CD14-positive monocyte (primary cell): ENCODE results near the gene KIAA1143. TPM values are rescaled to one million over a fixed set of nuclear protein-coding genes. Genes with fewer than 3 reads are reported as not detected.
A peak's percentile ranks its signal among the peaks of the same experiment; 100 is the strongest.

ENCODE experiments used
- DNase-seq, 3 donors: peaks; one replicate each; pipeline ENCODE4 v3.0.0-alpha.2; 2011 to 2022
- H2AFZ ChIP-seq: 2 replicates; pipeline ENCODE4 v1.6.0; 2012; ENCODE audit warnings: mild to moderate bottlenecking, low read depth, low read length, inconsistent platforms; ENCODE audit not compliant: insufficient read depth, poor library complexity, severe bottlenecking
- H3K27ac ChIP-seq, 2 donors: 1 replicate in 1 of 2; 2 replicates in 1 of 2; pipeline ENCODE4 v1.5.1; 2012 to 2013; ENCODE audit warnings: low read length in 2 of 2, control low read depth in 1 of 2, inconsistent platforms in 1 of 2, low read depth in 1 of 2, mild to moderate bottlenecking in 1 of 2
- H3K27me3 ChIP-seq, 2 donors: one replicate each; pipeline versions ENCODE4 v1.6.0 to v1.6.1; 2011 to 2013; ENCODE audit warnings: low read length in 2 of 2; ENCODE audit not compliant: control insufficient read depth in 2 of 2, insufficient read depth in 2 of 2
- H3K36me3 ChIP-seq, 2 donors: replicated peaks in 1 of 2; 1 replicate in 1 of 2; 2 replicates in 1 of 2; pipeline versions ENCODE4 v1.5.1 to v1.6.1; 2012 to 2013; ENCODE audit warnings: low read length in 2 of 2, control low read depth in 1 of 2, inconsistent platforms in 1 of 2, mild to moderate bottlenecking in 1 of 2; ENCODE audit not compliant: insufficient read depth in 2 of 2, control insufficient read depth in 1 of 2
- H3K4me1 ChIP-seq, 2 donors: 1 replicate in 1 of 2; 2 replicates in 1 of 2; pipeline versions ENCODE4 v1.5.1 to v1.6.1; 2012 to 2013; ENCODE audit warnings: low read length in 2 of 2, control low read depth in 1 of 2, inconsistent platforms in 1 of 2, mild to moderate bottlenecking in 1 of 2, moderate library complexity in 1 of 2; ENCODE audit not compliant: insufficient read depth in 2 of 2, control insufficient read depth in 1 of 2
- H3K4me2 ChIP-seq: replicated peaks from 2 replicates; pipeline ENCODE3; 2012; ENCODE audit warnings: low read length, moderate library complexity, mild to moderate bottlenecking; ENCODE audit not compliant: poor library complexity, severe bottlenecking; ENCODE audit errors: extremely low read depth
- H3K4me3 ChIP-seq, 3 experiments: fragments of 200-600 bp in 1 of 3; sonication (generic) in 1 of 3; replicated peaks in 1 of 3; 1 replicate in 2 of 3; 2 replicates in 1 of 3; pipeline ENCODE4 v1.5.1; 2011 to 2013; ENCODE audit warnings: low read length in 3 of 3, mild to moderate bottlenecking in 3 of 3, control low read depth in 2 of 3, low read depth in 2 of 3, inconsistent platforms in 1 of 3, moderate library complexity in 1 of 3
- H3K79me2 ChIP-seq: 2 replicates; pipeline ENCODE4 v1.6.0; 2012; ENCODE audit warnings: mild to moderate bottlenecking, control low read depth, inconsistent platforms, low read length, moderate library complexity; ENCODE audit not compliant: insufficient read depth
- H3K9ac ChIP-seq: 2 replicates; pipeline ENCODE4 v1.6.0; 2017; ENCODE audit warnings: low read length, mild to moderate bottlenecking; ENCODE audit not compliant: insufficient read depth, poor library complexity, severe bottlenecking
- H3K9me3 ChIP-seq, 2 donors: replicated peaks in 1 of 2; 1 replicate in 1 of 2; 2 replicates in 1 of 2; pipeline versions ENCODE4 v1.5.1 to v1.6.1; 2012 to 2013; ENCODE audit warnings: low read length in 2 of 2, control low read depth in 1 of 2; ENCODE audit not compliant: control insufficient read depth in 1 of 2, insufficient read depth in 1 of 2
- H4K20me1 ChIP-seq: 2 replicates; pipeline ENCODE4 v1.6.0; 2012; ENCODE audit warnings: mild to moderate bottlenecking, low read length, control low read depth, moderate library complexity; ENCODE audit not compliant: insufficient read depth
- H3K27ac Mint-ChIP-seq, 7 donors: one replicate each; pipeline ENCODE4 v1.8.0; 2020; ENCODE audit warnings: mild to moderate bottlenecking in 7 of 7, mixed read lengths in 7 of 7, moderate library complexity in 6 of 7, inconsistent platforms in 2 of 7
- H3K27me3 Mint-ChIP-seq, 3 donors: one replicate each; pipeline ENCODE4 v1.8.0; 2021 to 2022; ENCODE audit warnings: low read depth in 3 of 3, mild to moderate bottlenecking in 3 of 3, mixed read lengths in 3 of 3, moderate library complexity in 3 of 3, inconsistent platforms in 1 of 3
- H3K36me3 Mint-ChIP-seq, 2 donors: one replicate each; pipeline ENCODE4 v1.8.0; 2020; ENCODE audit warnings: mixed read lengths in 2 of 2, inconsistent platforms in 1 of 2, mild to moderate bottlenecking in 1 of 2
- H3K4me1 Mint-ChIP-seq: one replicate; pipeline ENCODE4 v1.8.0; 2020; ENCODE audit warnings: mild to moderate bottlenecking, mixed read lengths
- H3K4me3 Mint-ChIP-seq, 2 donors: one replicate each; pipeline ENCODE4 v1.8.0; 2020; ENCODE audit warnings: mild to moderate bottlenecking in 2 of 2, mixed read lengths in 2 of 2, moderate library complexity in 1 of 2
- H3K9me3 Mint-ChIP-seq, 7 donors: one replicate each; pipeline ENCODE4 v1.8.0; 2020 to 2022; ENCODE audit warnings: mixed read lengths in 7 of 7, mild to moderate bottlenecking in 6 of 7, moderate library complexity in 6 of 7, inconsistent platforms in 2 of 7
- WGBS: methylation state at CpG from one replicate; pipeline ENCODE4 v1.1.5; 2013; ENCODE audit warnings: missing lambda C conversion rate; ENCODE audit not compliant: insufficient coverage; 5-methylcytosine and 5-hydroxymethylcytosine counted together
- intact Hi-C, 2 donors: fragments of 100-400 bp; cut with micrococcal nuclease; formaldehyde crosslinking; loops; one replicate each; pipeline versions ENCODE4 v1.15.0 to v1.15.1; 2023
- polyA plus RNA-seq, 3 donors: library from polyadenylated mRNA; depleted of rRNA in 1 of 3; unstranded in 2 of 3; stranded (reverse) in 1 of 3; fragments of 300-500 nt in 2 of 3; fragments of >200 nt in 1 of 3; fragmentation: Illumina TruSeq in 2 of 3; gene quantifications; 1 replicate in 2 of 3; 2 replicates in 1 of 3; pipeline ENCODE4 v1.2.3, GENCODE V29; 2012 to 2021
- TF ChIP-seq, protein P1 (sequence below): fragments of 200-600 bp; IDR thresholded peaks from one replicate; pipeline ENCODE4 v1.8.0; 2022; ENCODE audit warnings: antibody characterized with exemption, mild to moderate bottlenecking

KIAA1143 gene
- polyA plus RNA-seq, 3 donors: 2.4 to 26.4 (median 19.1) TPM

DNA sequence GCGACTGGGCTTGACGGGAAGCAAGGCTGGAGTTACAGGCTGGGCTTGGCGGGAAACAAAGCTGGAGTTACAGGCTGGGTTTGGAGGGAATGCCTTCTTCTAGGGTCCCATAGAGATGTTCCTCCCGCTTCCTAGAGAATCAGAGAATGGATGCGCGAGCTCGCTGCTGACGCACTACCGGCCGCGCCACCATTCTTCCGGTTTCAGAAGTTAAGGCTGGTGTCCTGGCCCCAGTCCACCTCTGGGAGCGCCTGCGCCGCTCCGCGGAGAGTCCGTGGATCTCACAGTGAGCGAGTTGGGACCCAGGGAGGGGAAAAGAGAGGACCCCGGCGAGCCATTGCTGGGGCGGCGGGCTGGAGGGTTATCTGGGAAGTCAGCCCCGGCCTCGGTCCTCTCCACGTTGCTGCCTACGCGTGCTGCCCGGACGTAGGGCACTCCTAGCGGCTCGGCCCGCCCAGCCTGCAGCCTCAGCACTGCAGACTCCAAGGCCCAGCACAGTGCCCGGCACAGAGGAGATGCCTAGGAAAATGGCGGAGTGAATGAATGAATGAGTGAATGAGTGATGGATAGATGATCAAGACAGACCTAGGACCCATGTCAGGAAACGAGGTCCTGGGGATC, 48.9 kb downstream of the KIAA1143 start, which contains the start of gene ZNF502:
TSS of gene ZNF502 (plus strand) at position 206 of the 621 bp plus-strand sequence. CDS start 7,602 bp downstream, outside the sequence.
- no peaks in the 10 kb centered on the region for H3K36me3 ChIP-seq
- no peak within 1 kb of the TSS for H3K27ac ChIP-seq
- peak within 1 kb of the TSS; percentile 39 to 81 (median 64) for H3K4me3 ChIP-seq
- peaks cover 42 to 80% of the 10 kb centered on the region in 2 donors for H3K9me3 ChIP-seq
- H3K79me2 ChIP-seq: no peaks in the 10 kb centered on the region
- WGBS: 4% methylated on average over 36 of the region's 36 CpGs
- peaks cover 6 to 9% of the 10 kb centered on the region in 2 donors for H3K4me1 ChIP-seq
- peak within 1 kb of the TSS; percentile 74 for H3K4me2 ChIP-seq
- H2AFZ ChIP-seq: peak within 1 kb of the TSS; percentile 89
- peak within 1 kb of the TSS; percentile 83 to 90 for H3K4me3 Mint-ChIP-seq
- H3K4me1 Mint-ChIP-seq: peaks cover 9% of the 10 kb centered on the region
- peaks cover 0 to 2% of the 10 kb centered on the region in 2 donors for H3K27me3 ChIP-seq
- H3K9ac ChIP-seq: peak within 1 kb of the TSS; percentile 45
- H3K27me3 Mint-ChIP-seq: peaks cover 2 to 6% (median 6%) of the 10 kb centered on the region in 3 donors
- intact Hi-C loops: no loop called here
- peaks cover 8 to 9% of the 10 kb centered on the region in 2 donors for H3K36me3 Mint-ChIP-seq
- peak; percentile 36 to 59 (median 40) for DNase-seq
- no peaks in the 10 kb centered on the region for H4K20me1 ChIP-seq
- TF ChIP-seq, protein P1, sequence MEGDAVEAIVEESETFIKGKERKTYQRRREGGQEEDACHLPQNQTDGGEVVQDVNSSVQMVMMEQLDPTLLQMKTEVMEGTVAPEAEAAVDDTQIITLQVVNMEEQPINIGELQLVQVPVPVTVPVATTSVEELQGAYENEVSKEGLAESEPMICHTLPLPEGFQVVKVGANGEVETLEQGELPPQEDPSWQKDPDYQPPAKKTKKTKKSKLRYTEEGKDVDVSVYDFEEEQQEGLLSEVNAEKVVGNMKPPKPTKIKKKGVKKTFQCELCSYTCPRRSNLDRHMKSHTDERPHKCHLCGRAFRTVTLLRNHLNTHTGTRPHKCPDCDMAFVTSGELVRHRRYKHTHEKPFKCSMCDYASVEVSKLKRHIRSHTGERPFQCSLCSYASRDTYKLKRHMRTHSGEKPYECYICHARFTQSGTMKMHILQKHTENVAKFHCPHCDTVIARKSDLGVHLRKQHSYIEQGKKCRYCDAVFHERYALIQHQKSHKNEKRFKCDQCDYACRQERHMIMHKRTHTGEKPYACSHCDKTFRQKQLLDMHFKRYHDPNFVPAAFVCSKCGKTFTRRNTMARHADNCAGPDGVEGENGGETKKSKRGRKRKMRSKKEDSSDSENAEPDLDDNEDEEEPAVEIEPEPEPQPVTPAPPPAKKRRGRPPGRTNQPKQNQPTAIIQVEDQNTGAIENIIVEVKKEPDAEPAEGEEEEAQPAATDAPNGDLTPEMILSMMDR: peak; percentile 13
- peaks cover 28 to 87% (median 77%) of the 10 kb centered on the region in 7 donors for H3K9me3 Mint-ChIP-seq
- H3K27ac Mint-ChIP-seq: peak within 1 kb of the TSS in 5 of 7 donors; percentile 33 to 78 (median 38)

Other genes with a start within 250 kb of the KIAA1143 start
- gene ZKSCAN7, start 206.4 kb downstream of the KIAA1143 start, polyA plus RNA-seq: under 1 TPM; 0.29 to 0.51 (median 0.48) TPM
- gene ZNF660, start 176.7 kb downstream of the KIAA1143 start, polyA plus RNA-seq: under 1 TPM in 2 of 3 donors, not detected in 1; 0.17 TPM
- gene ZNF197, start 136.6 kb downstream of the KIAA1143 start, polyA plus RNA-seq: 1 to 10 TPM; 1.2 to 3.6 (median 2.1) TPM
- 1 to 10 TPM; 1.2 to 2.5 (median 2.5) TPM for gene ZNF35, start 112.9 kb downstream of the KIAA1143 start, polyA plus RNA-seq
- gene ZNF502, start 49.0 kb downstream of the KIAA1143 start, polyA plus RNA-seq: under 1 TPM; 0.20 to 0.28 (median 0.23) TPM
- gene ZNF501, start 32.0 kb downstream of the KIAA1143 start, polyA plus RNA-seq: under 1 TPM; 0.08 to 0.59 (median 0.35) TPM
- gene KIF15, start 175 bp upstream of the KIAA1143 start, polyA plus RNA-seq: under 1 TPM in 2 of 3 donors, not detected in 1; 0.15 to 0.16 TPM
- 10 to 100 TPM; 16.2 to 31.2 (median 27.5) TPM for gene TMEM42, start 100.3 kb upstream of the KIAA1143 start, polyA plus RNA-seq
- under 1 TPM in 1 of 3 donors, not detected in 2; 0.04 TPM for gene TGM4, start 113.0 kb upstream of the KIAA1143 start, polyA plus RNA-seq
- 10 to 100 TPM; 52.1 to 72.6 (median 61.3) TPM for gene ZDHHC3, start 214.6 kb upstream of the KIAA1143 start, polyA plus RNA-seq
- 10 to 100 TPM; 16.8 to 23.9 (median 18.8) TPM for gene EXOSC7, start 214.6 kb upstream of the KIAA1143 start, polyA plus RNA-seq